ENCODE measurements around the gene RSU1. TPM values are rescaled to one million over a fixed set of nuclear protein-coding genes. Genes with fewer than 3 reads are reported as not detected.
A peak's percentile ranks its signal among the peaks of the same experiment; 100 is the strongest.

RSU1 gene
- total RNA-seq, 1 donor: 94.1 TPM

DNA sequence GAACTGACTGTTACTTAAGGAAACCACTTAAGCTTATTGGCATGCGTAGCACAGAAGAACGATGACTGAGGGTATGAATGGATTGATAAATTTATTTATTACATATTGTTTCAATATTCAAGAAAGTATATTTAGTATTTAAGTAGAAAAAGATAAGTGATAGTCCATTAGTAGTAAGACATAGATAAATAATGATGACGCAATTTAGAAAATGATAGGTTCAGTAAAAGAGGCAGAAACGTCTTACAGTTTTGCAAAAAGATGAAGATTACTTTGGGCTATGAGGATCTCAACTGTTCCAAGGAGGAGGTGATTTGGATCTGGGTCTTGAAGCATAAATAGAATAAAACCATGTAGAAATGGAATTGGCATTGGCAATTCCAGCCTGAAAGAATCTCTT lies 36.6 kb upstream of the RSU1 start:
- DNase-seq (ENCODE audit: insufficient read length, low spot score, missing footprints): no peak
- no peaks in the 10 kb centered on the region for H3K79me2 ChIP-seq (ENCODE audit: insufficient read depth, low read length)
- no peak overlapping the region for H3K27ac ChIP-seq (ENCODE audit: low read depth, low read length)
- no peaks in the 10 kb centered on the region for H3K27me3 ChIP-seq (ENCODE audit: insufficient read depth, low read length)
- H3K9me3 ChIP-seq (ENCODE audit: low read depth, low read length): no peaks in the 10 kb centered on the region
- peaks cover 8% of the 10 kb centered on the region for H3K4me1 ChIP-seq (ENCODE audit: insufficient read depth, low read length)
- H4K20me1 ChIP-seq (ENCODE audit: insufficient read depth, low read length): no peaks in the 10 kb centered on the region
- TF ChIP-seq, protein P1, sequence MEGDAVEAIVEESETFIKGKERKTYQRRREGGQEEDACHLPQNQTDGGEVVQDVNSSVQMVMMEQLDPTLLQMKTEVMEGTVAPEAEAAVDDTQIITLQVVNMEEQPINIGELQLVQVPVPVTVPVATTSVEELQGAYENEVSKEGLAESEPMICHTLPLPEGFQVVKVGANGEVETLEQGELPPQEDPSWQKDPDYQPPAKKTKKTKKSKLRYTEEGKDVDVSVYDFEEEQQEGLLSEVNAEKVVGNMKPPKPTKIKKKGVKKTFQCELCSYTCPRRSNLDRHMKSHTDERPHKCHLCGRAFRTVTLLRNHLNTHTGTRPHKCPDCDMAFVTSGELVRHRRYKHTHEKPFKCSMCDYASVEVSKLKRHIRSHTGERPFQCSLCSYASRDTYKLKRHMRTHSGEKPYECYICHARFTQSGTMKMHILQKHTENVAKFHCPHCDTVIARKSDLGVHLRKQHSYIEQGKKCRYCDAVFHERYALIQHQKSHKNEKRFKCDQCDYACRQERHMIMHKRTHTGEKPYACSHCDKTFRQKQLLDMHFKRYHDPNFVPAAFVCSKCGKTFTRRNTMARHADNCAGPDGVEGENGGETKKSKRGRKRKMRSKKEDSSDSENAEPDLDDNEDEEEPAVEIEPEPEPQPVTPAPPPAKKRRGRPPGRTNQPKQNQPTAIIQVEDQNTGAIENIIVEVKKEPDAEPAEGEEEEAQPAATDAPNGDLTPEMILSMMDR (IDR thresholded peaks at IDR 0.05; ENCODE audit: extremely low read depth, low read depth, low read length): no peak
- H2AFZ ChIP-seq (ENCODE audit: low read length): no peak overlapping the region
- H3K4me3 ChIP-seq (ENCODE audit: insufficient read depth, low read length): no peak overlapping the region
- H3K36me3 ChIP-seq (ENCODE audit: insufficient read depth, low read length): no peaks in the 10 kb centered on the region
- H3K4me2 ChIP-seq (ENCODE audit: insufficient read depth, low read length): no peak overlapping the region

DNA sequence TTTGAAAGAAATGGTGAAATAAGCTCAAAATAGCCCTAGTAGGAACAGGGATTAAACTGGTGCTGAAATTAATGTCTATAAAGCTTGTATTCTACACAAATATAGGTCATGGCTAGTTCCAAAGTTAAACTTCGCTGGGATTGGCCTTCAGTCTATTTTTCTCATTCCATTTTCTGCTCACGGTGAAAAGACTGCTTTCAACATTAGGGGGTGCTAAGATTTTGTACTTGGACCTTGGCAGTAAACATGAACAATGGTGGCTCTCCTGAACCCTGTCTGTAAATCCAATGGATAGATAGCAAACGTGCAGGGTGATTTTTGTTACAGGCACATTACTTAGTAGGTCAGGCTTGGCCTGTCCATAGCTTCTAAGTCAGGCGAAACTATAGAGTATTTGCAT lies 36.0 kb upstream of the RSU1 start:
- Histone ChIP-seq H4K20me1 (ENCODE audit: insufficient read depth, low read length) (no peaks in the 10 kb centered on the region), H3K79me2 (ENCODE audit: insufficient read depth, low read length) (no peaks in the 10 kb centered on the region), H2AFZ (ENCODE audit: low read length) (no peak overlapping the region), H3K36me3 (ENCODE audit: insufficient read depth, low read length) (no peaks in the 10 kb centered on the region), H3K4me1 (ENCODE audit: insufficient read depth, low read length) (peaks cover 8% of the 10 kb centered on the region), H3K9me3 (ENCODE audit: low read depth, low read length) (no peaks in the 10 kb centered on the region), H3K4me3 (ENCODE audit: insufficient read depth, low read length) (no peak overlapping the region), H3K27me3 (ENCODE audit: insufficient read depth, low read length) (no peaks in the 10 kb centered on the region), H3K27ac (ENCODE audit: low read depth, low read length) (no peak overlapping the region), H3K4me2 (ENCODE audit: insufficient read depth, low read length) (no peak overlapping the region)
- peak; percentile 85 for DNase-seq (ENCODE audit: insufficient read length, low spot score, missing footprints)
- TF ChIP-seq, protein P1 (IDR thresholded peaks at IDR 0.05; ENCODE audit: extremely low read depth, low read depth, low read length): peak; percentile 62

DNA sequence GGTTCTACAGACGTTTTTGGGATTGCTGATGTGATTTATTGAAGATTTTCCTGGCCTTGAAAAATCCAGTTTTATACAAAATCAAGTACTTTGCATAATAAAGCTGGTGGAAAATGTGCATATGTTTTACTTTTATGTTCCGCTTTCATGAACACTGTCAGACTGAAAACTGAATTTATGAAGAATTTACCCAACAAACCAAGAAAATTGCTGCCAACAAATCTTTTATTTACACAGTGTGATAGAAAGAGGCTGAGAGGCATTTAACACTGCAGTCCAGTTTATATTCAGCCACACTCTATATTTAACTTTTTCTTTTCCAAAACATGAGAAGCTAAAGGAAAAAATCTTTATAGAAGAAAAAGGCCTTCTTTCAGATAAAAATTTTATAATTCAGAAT lies 35.4 kb upstream of the RSU1 start:
- DNase-seq (ENCODE audit: insufficient read length, low spot score, missing footprints): no peak
- no peaks in the 10 kb centered on the region for H4K20me1 ChIP-seq (ENCODE audit: insufficient read depth, low read length)
- no peaks in the 10 kb centered on the region for H3K9me3 ChIP-seq (ENCODE audit: low read depth, low read length)
- H3K4me2 ChIP-seq (ENCODE audit: insufficient read depth, low read length): no peak overlapping the region
- H3K4me3 ChIP-seq (ENCODE audit: insufficient read depth, low read length): no peak overlapping the region
- peaks cover 8% of the 10 kb centered on the region for H3K4me1 ChIP-seq (ENCODE audit: insufficient read depth, low read length)
- H3K27ac ChIP-seq (ENCODE audit: low read depth, low read length): no peak overlapping the region
- no peaks in the 10 kb centered on the region for H3K27me3 ChIP-seq (ENCODE audit: insufficient read depth, low read length)
- no peak overlapping the region for H2AFZ ChIP-seq (ENCODE audit: low read length)
- H3K36me3 ChIP-seq (ENCODE audit: insufficient read depth, low read length): no peaks in the 10 kb centered on the region
- no peaks in the 10 kb centered on the region for H3K79me2 ChIP-seq (ENCODE audit: insufficient read depth, low read length)
- TF ChIP-seq, protein P1 (IDR thresholded peaks at IDR 0.05; ENCODE audit: extremely low read depth, low read depth, low read length): no peak

DNA sequence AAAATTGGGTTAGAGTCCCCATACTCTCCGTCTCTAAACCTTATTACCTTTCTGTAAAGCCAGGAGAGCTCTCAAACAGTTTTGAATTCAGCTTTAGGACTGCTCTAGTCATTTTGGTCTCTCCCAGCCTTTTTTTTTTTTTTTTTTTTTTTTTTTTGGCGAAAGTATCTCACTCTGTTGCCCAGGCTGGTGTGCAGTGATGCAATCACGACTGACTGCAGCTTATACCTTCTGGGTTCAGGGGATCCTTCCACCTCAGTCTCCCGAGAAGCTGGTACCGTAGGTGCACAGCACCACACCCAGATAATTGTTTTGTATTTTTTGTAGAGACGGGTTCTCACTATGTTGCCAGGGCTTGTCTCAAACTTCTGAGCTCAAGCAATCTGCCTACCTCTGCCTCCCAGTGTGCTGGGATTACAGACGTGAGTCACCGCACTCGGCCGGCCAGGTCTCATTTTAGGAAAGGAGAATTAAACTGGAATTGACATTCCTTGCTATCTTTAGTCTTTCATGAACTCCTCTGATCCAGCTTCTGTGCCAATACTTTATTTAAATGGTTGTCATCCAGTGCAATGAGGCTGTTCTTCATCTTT lies 31.4 kb upstream of the RSU1 start:
- Histone ChIP-seq H2AFZ (ENCODE audit: low read length) (no peak overlapping the region), H3K4me3 (ENCODE audit: insufficient read depth, low read length) (no peak overlapping the region), H3K36me3 (ENCODE audit: insufficient read depth, low read length) (no peaks in the 10 kb centered on the region), H4K20me1 (ENCODE audit: insufficient read depth, low read length) (no peaks in the 10 kb centered on the region), H3K9me3 (ENCODE audit: low read depth, low read length) (no peaks in the 10 kb centered on the region), H3K27me3 (ENCODE audit: insufficient read depth, low read length) (no peaks in the 10 kb centered on the region), H3K4me1 (ENCODE audit: insufficient read depth, low read length) (peaks cover 3% of the 10 kb centered on the region), H3K79me2 (ENCODE audit: insufficient read depth, low read length) (no peaks in the 10 kb centered on the region), H3K4me2 (ENCODE audit: insufficient read depth, low read length) (no peak overlapping the region), H3K27ac (ENCODE audit: low read depth, low read length) (no peak overlapping the region)
- DNase-seq (ENCODE audit: insufficient read length, low spot score, missing footprints): no peak
- TF ChIP-seq, protein P1 (IDR thresholded peaks at IDR 0.05; ENCODE audit: extremely low read depth, low read depth, low read length): no peak
